Stimulated activated CD4-positive, alpha-beta T cell treated with anti-CD3 and anti-CD28 coated beads, Interleukin-1b, Interleukin-23, amount 100 ng/mL, for 48 hours (primary cell): ENCODE data around the gene ORM2.

Source experiments
- DNase-seq: peaks from one replicate; pipeline ENCODE4 v3.0.0-alpha.2; 2020

The ORM2 gene

DNA sequence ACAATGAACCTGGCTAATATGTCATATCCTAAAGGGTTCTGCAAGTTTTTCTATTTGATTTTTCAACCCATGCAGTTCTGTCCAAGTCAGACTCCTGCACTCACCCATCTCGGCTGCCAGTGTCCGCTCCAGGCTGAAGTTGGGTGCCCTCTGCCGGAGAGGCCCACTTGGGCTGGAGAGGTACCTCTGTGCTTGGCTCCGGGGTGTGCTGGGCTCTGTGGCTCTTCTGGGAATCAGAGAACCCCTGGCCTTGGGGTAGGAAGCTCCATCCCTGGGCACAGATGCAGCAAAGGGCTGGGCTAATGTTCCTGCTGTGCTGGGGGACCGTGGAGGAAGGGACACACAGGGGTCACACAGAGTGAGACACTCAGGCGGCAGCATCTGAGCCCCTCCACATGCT lies 26.2 kb downstream of the ORM2 start:
- DNase-seq, result no peak

DNA sequence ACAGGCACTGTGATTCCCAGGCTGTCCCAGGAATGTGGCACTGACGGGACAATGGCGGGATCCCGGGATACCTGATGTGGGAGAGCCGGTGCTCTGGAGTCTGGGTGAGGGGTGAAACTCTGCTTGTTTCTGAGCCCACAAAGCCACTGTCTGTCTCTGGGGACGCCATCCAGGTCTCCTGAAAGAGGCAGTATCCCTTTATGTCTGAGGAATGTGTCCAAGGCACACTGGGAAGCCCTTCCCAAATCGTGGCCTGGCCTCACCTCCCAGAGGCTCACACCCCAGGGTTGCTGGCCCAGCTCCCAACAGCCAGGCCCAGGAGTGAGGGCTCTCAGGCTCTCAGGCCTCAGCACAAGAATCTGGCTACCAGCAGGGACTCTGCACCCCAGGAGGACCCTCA lies 27.1 kb downstream of the ORM2 start:
- DNase-seq, result no peak

DNA sequence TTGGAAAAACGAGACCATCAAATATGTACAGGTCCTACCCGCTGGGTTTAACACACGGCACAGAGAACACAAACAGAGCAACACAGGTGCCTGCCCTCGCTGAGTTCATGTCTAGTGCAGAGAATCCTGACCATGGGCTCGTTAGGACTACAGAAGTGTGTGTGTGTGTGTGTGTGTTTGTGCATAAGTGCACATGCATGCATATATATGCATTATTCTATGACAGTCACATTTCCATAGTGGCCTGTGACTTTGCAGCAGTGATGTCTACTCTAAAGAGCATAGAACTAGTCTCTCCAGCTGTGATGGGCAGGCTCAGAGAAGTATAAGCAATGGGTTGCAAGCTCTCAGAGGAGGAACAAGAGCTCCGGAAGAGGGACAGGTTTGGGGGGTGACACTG lies 27.7 kb downstream of the ORM2 start:
- DNase-seq, result no peak

DNA sequence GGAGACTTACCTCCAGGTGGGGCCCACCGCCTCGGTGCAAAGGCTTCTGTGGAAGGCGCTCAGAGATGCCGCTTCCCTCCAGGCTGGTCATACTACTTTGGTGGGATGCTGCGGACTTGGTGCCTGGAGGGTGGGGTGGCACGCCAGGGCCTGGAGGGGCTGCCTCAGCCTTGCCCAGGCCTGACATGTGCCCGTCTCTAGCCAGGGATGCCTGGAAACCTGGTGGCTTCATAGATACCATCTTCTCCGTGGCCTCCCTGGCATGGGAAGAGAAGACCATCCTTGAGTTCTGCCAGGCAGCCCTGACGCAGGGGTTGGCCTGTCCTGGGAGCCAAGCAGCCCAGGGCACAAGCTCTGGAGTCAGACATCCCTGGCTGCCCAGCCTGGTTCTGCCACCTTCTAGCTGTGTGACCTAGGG lies 28.3 kb downstream of the ORM2 start:
- no peak for DNase-seq

DNA sequence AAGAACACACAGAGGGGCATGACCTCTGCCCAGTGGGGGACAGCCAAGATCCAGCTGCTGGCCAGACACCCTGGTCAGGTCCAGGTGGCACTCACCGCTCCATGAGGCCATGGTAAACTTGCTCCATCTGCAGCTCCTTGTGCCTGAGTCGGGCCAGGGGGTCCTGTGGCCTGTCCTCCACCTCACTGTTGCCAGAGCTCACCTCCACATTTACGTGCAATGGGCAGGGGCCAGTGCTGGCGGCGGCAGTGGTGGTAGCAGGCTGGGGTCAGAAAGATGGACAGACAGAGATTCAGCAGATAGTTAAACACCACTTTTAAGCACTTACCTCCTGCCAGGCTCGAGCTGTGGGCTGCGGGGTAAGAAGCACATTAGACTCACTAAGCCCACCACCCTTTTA lies 30.1 kb downstream of the ORM2 start:
- DNase-seq, result no peak

DNA sequence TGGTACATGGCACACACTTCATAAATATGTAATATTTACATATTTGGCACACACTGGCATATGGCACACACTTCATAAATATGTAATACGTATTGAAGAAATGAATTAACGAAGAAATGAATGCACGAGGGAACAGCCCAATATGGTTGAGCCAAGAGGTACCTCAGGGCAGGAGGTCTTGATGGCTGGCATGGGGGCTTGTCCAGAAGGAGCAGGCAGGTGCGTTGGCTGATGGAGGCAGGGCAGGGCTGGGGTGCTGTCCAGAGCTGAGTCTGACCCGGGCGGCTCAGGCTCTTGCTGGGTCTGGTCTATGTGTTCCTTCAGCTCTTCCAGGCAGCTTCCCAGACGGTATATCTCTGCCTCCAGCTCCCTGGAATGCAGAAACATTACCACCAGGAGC lies 31.9 kb downstream of the ORM2 start:
- no peak for DNase-seq

DNA sequence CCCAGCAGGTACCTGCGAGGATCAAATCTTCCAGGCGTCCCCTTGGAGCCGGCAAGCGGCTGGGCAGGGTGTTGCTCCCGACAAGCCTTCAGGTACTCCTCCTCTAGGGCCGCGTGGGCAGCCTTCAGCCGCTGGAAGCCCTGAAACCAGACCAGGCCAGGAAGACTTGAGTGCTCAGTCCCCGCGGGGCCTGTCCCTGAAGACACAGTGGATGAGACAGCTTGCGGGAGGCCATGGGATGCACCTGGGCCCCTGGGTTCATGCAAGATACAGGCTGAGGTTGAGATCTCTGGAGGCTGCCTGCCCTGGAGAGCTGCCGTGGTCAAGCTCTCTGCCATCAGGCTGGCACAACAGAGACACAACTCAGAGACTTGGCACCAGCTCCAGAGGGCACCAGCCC lies 32.7 kb downstream of the ORM2 start:
- no peak for DNase-seq

DNA sequence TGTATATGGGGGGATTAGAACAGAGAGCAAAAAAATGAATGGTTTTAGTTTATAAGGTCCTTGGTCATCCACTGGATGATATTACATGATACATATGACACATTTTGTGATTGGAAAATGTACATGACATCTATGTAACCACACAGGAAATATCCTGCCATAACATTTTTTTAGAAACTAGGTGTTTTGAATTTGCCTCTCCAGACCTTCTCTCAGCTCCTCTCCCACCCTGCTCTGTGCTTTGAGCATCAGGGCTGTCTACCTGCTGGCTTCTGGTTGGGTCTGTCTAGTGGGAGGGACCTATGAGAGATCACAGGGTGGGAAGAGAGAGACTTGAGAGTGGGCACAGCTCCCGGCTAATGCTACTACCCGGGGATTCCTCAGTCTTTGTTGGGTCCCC lies 33.8 kb downstream of the ORM2 start:
- DNase-seq, result no peak

DNA sequence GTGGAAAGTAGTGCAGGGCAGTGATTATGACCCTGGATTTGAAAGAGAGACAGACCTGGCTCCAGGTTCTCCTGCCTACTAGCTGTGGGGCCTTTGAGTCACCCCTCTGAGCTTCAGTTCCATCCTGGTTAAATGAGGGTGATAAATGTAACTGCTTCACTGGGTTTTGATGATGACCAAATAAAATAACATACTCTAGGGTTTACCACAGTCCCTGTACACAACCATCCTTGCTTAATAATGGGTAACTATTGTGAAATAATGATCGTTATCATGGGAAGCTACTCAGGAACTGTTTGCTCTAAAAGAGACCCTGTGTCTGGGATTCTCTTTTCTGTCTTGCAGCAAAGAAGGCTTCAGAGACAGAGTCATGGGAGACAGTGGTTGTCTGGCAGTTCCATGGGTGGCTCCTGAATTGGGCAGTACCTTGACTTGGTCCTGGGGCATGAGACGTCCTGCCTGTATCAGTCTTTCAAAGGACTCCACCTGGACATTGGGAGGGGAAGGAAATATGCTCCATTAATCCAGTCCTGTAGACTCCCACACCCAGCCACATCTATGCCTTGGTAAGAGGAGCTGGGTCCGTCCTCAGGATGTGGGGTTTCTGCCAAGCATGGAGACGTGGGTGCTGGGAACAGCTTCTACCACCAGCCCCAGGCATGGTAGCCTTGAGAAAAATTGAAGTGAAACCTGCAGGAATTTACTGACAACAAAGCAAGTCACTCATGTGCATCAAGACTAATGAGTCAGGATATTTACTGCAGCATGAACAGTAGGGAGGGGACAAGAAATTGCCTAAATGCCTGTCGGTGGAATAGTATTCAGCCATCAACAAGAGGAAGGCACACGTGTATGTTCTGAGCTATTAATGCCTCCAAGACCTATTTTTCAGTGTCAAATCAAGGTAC lies 34.7 kb downstream of the ORM2 start:
- DNase-seq, result no peak

DNA sequence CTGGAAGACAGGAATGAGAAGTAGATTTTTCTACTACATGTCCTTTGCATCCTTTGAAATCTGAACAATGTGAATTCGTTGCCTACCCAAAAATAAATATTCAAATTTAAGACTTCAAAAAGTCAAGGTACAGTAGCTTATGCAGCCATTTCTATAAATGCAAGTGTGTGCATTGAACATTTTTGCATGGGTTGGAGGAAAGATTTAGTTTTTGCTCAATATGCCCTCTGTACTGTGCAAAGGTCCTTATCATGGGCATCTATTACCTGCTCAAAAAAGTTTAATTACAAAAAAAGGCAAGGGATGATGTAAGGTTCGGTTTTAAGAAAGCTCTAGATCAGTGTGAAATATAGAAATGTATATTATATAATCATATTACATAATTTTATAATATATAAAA lies 35.5 kb downstream of the ORM2 start:
- DNase-seq, result no peak

DNA sequence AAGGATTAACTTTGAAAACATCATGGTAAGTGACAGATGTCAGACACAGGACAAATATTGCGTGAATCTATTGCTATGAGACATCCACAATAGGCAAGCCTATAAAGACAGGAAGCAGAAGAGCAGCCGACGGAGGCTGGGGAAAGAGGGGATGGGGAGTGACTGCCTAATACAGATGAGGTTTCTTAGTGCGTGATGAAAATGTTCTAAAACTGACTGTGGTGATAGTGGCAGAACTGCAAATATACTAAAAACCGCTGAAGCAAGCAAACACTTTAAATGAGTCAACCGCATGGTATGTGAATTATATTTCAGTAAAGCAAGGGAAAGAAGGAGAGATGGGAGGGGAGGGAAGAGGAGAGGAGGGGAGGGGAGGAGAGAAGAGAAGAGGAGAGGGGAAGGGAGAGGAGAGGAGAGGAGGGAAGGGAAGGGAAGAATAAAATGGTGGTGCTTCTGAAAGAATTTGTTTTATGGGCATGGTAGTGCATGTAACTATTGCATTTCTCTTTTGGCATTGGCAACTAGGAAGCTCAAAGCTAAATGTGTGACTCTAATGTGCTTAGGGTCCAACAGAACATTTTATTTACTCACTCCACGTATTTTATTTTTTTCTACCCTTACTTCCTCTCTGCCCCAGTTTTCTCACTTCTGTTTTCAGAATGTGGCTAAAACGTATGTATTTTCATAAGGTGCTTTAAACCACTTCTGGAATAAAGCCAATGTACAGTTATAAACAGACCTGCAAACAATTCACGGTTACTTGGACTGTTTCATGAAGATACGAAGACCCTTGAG lies 36.9 kb downstream of the ORM2 start:
- DNase-seq, result no peak

DNA sequence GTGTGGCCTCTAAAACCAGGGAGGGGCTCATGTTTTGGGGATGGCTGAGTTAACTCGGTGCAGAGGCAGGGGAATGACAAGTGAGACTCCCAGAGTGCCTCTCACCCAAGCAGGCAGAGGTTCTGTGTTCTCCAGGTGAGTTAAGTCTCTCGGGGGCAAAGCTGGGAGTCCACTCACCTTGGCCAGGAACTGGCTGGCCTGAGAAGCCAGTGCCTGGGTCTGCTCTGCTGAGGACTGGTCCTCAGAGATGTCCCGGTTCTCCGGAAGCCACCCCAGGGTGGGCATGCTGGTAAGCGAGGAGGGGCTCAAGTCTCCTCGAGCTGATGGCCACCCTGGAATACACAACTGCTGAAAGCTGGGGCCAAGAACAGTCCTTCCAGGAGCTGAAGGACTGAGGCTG lies 37.7 kb downstream of the ORM2 start:
- no peak for DNase-seq

DNA sequence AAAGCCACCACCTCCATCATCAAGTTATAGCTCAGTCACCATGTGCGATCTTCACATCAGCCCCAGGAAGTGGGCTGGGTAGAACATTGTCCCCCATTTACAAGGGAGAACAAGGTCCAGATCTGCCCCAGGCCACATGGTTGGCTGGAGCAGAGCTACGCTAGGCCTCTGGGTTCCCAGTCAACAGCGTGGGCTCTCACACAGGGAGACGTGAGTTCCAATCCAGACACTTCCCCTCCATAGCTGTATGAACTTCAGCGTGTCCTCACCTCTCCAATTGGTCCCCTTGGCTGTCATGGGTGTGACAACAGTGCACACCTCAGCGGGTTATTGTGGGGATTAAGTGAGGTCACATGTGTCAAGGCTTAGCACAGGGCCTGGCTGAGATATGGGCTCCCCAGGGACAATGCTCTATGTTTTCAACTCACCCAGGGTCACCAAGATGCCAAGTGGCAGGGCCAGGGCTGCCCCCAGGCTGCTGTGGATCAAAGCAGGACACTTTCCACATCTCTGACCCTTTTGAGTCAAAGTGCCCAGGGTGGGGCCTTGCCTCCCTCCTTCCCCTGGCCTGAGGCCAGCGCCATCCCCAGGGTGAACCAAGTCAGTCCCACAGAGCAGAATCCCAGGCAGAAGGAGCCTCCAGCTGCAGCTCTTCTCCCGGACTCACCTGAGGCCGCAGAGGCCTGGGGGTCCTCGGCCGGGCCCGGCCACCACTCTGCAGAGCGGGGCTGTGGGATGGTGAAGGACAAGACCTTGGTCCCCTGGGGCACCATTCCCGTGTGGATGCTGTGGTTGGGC lies 38.3 kb downstream of the ORM2 start:
- DNase-seq, result no peak

DNA sequence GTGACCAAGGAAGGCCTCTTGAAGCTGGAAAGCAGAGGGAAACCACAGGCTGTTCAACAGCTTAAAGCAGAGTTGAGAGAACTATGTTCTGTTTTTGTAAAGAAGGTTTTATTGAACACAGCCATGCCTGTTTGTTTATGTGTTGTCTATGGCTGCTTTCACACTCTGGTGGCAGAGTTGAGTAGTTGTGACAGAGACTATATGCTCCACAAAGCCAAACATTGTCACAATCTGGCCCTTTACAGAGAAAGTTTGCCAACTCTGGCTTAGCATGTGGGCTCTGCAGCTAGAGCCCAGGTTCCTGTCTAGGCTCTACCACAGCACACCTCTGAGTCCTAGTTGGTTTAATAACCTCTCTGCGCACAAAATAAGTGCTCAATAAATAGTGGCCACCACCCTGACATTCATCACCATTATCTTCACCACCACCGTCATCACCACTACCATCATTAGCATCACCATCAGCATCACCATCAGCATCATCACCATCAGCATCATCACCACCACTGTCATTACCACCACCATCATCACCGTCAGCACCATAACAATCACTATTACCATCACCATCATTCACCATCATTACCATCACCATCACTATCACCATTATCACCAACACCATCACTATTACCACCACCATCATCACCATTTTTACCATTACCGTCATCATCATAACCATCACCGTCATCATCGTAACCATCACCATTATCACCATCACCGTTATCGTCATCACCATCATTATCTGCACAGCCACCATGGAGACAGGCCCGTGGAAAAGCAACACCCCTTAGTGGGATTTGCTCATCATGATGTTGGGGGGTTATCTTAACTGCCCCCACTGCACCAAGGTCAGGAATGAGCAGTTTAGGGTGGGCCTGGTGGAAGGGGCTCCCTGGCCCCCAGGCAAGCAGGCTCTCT lies 39.8 kb downstream of the ORM2 start:
- DNase-seq, result no peak

DNA sequence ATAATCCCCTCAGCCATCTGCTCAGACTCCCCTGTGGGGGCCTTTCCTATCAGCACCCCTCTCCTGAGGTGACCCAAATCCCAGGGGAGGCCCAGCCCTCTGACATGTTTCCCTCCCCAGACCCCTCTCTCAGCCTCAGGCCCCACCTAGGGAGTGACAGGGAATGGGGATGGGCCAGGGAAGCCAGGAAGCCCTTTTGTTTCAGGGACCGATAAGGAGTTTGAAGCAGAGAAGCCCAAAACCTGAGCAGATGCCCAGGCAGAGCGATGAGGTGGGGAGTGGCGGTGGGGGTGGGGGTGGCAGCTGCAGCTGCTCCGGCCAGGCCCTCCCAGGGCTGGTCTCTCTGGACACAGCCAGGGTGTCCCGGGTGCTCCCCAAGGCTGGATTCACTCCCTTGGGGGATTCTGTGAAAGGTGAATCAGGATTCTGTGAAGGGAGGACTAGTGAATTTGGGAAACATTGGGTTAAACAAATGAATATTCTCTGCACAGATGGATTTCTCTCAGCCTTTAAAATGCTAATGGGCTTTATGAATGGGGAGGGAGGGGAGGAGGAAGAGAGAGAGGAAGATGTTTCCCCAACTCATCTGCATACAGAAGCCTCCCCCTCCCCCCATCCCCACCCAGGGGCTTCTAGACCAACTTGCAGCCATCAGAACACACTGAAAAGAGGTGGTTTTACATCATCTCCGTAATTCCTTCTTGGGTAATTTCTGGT lies 40.7 kb downstream of the ORM2 start:
- no peak for DNase-seq

DNA sequence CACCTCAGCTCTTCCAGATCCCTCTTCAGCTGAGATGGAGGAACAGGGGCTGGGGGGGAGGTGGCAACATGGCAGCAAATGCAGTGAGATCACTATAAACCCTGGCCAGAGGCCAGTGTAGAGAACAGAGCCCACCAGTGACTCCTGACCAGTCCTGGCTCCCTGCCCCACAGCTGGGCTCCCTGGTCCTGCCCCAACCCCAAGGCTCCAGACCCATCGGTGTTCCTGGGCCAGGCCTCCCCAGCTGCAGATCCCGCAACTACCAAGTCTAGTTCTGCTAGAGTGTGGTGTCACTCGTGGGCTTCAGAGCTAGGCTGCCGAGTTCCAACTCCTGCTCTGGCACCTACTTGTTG lies 41.3 kb downstream of the ORM2 start:
- DNase-seq, result no peak

DNA sequence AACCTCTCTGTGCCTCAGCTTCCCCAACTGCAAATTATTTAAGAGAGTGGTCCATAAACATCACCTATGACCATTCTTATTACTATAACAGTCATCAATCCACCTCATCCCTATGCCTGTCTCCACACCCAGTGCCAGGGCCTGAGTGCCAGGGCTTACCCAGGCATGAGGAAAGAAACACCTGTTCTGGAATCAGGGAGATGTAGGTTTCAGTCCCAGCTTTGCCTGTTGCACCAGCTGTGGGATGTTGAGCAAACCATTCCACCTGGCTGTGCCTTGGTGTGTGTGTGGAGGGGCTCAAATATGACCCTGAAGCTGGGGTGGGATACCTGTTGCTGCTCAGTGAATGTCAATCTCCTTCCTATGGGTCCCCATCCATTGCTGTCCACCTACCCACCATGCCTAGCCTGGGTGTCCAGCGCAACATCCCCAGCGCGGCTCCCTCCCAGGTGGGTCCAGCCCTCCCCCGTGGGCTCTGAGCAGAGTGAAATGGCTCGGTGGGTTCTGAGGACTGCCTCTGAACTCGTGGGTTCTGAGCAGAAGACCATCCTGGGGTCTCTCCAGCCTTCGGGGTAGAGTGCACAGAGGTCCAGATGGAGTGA lies 41.8 kb downstream of the ORM2 start:
- no peak for DNase-seq

DNA sequence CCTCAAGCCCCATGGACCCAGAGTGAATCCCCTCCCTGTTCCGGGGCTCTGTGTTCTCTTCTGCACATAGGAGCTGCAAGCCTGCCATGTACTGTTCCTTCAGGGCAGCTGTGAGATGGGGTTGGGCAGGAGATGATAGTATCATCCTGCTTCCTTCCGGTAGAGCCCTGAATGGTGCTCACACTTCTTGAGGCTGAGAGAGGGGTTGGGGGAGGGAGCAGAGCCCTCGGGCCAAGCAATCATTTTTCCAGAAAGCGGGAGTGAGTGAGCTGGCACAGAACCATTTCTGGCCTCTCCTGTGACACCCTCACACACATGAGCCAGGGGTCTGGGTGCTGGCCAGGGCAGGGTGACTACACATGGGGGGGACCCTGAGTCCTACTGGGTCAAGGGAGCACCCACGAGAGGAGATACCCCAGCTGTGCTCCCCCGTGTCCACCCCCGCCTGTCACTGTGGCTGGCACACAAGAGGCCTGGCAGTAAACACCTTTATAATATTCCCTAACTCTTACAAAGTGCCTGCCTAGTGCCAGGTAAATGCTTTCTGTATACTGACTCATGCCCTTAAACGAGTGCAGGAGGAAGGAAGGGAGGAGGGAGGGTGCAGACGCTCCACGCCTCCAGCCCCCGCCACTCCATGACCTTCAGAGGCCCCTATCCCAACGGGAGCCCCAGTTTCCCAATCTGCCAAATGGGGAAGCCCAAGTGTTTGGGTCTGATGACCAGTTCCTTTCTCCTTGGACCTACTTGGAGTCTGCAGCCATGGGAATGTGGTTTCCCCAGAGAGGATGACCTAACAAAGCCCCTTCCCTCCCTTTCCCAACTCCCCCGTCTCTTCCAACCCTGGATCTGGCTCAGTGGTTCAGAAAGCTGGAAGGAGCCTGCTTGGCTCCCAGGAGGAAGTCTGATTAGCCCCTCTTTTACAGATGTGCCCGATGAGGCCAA lies 42.6 kb downstream of the ORM2 start:
- no peak for DNase-seq

DNA sequence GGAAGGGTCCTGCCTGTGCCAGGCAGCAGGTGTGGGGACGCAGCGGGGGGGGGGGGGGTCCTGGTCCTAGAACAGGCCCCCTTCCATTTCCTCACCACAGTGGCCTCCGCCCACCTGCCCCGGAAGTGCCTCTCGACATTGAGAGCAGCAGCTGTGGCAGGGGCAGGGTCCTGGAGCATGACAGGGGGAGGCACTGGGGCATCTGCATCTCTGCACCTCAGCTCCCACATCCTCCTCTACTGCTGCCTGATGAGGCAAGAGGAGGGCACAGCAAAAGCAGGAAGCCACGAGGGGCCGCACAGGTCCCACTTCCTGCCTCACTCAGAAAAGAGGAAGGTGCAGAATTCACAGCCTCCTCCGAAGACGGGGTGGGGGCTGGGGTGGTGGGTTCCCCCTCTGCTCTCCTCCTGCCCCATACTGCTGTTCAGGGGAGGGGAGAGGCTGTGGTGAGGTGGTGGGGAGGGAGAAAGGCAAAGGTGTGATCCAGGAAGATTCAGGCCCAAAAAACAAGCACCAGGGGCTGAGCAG lies 43.3 kb downstream of the ORM2 start:
- peak; percentile 86 for DNase-seq
